Sigmoid colon (tissue), 4 donors: ENCODE data around the gene SHBG.

Experiments
- CTCF ChIP-seq, 4 experiments: fragments of 450-650 bp in 3 of 4; fragments of 200-600 bp in 1 of 4; IDR thresholded peaks; one replicate each; pipeline ENCODE4 v1.5.1; 2016 to 2019; ENCODE audit warnings: antibody characterized with exemption in 4 of 4, mild to moderate bottlenecking in 3 of 4, moderate library complexity in 2 of 4
- EP300 ChIP-seq, 4 donors: sonication (generic); formaldehyde crosslinking; IDR thresholded peaks; one replicate each; pipeline ENCODE4 v1.6.1; 2017; ENCODE audit warnings: antibody characterized with exemption in 4 of 4
- POLR2A ChIP-seq, 2 donors: fragments of 450-650 bp; IDR thresholded peaks; one replicate each; pipeline ENCODE4 v1.6.1; 2016; ENCODE audit warnings: antibody characterized with exemption in 2 of 2, mild to moderate bottlenecking in 2 of 2, moderate library complexity in 2 of 2

- TF ChIP-seq EP300 (IDR thresholded peaks at IDR 0.05): no peak
- TF ChIP-seq CTCF (IDR thresholded peaks at IDR 0.05): no peak
- TF ChIP-seq POLR2A (IDR thresholded peaks at IDR 0.05): no peak
Observed at GRCh38 chr17:7618608-7619007, 11.3 kb upstream of the SHBG start.
